ENCODE data around the gene PTGES3L. TPM values are rescaled to one million over a fixed set of nuclear protein-coding genes. Genes with fewer than 3 reads are reported as not detected.

Gene PTGES3L
- total and polyA plus RNA-seq, 2 of the 13 experiments (the other 11 are each of a cell fraction or from before 2014, with no cell fraction given) = 1.2 to 2.9 TPM

DNA sequence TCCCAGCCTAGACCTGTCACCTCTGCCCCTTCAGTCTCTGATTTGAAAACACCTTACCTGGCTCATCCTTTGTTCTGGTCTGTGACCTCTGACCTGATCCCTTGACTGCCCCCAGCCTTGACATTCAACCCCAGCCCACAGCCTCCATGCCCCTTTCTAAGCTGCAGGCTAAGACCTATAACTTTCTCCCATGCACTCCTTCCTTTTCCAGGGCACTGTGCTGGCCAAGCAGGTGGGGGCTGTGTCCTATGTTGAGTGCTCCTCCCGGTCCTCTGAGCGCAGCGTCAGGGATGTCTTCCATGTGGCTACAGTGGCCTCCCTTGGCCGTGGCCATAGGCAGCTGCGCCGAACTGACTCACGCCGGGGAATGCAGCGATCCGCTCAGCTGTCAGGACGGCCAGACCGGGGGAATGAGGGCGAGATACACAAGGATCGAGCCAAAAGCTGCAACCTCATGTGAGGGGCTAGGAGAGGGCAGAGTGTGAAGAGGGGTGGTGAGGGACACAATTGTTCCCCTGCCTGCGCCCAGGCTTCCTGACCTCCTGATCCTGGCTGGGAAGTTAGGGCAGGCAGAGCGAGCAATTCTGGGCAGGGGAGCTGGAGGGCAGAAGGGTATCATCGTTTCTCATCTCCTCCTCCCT lies 48.5 kb upstream of the PTGES3L start (continued):
- TF ChIP-seq ZNF260 (CRISPR knock-in tag; IDR thresholded peaks at IDR 0.05; ENCODE audit: borderline replicate concordance, low read depth) (0 out of 2 replicates have a peak, but pooled peaks have one; percentile 74), ZNF563 (CRISPR knock-in tag; IDR thresholded peaks at IDR 0.05) (peak; percentile 29; the same call in 1 of the 2 replicates), RXRA (CRISPR knock-in tag; IDR thresholded peaks at IDR 0.05) (peak; percentile 29), ZNF441 (CRISPR knock-in tag; IDR thresholded peaks at IDR 0.05; ENCODE audit: borderline replicate concordance) (0 out of 2 replicates have a peak, but pooled peaks have one; percentile 22), NR2C2 (CRISPR knock-in tag; IDR thresholded peaks at IDR 0.05; ENCODE audit: borderline replicate concordance) (peak; percentile 84), XRCC5 (optimal IDR thresholded peaks at IDR 0.05; ENCODE audit: low read length) (peak; percentile 76), ZNF143 (CRISPR knock-in tag; IDR thresholded peaks at IDR 0.05) (no peak), ZFP90 (CRISPR knock-in tag; IDR thresholded peaks at IDR 0.05; ENCODE audit: borderline replicate concordance) (0 out of 2 replicates have a peak, but pooled peaks have one; percentile 36), ATM (IDR thresholded peaks at IDR 0.05; ENCODE audit: borderline replicate concordance) (no peak), GATAD1 (CRISPR knock-in tag; IDR thresholded peaks at IDR 0.05) (0 out of 2 replicates have a peak, but pooled peaks have one; percentile 10), ZBTB8A (CRISPR knock-in tag; IDR thresholded peaks at IDR 0.05; ENCODE audit: borderline replicate concordance, low read depth) (no peak), HDAC1 (CRISPR knock-in tag; IDR thresholded peaks at IDR 0.05) (peak; percentile 48), GLI4 (CRISPR knock-in tag; IDR thresholded peaks at IDR 0.05; ENCODE audit: borderline replicate concordance) (0 out of 2 replicates have a peak, but pooled peaks have one; percentile 50), ZNF598 (CRISPR knock-in tag; IDR thresholded peaks at IDR 0.05; ENCODE audit: borderline replicate concordance) (peak; percentile 30; the same call in 1 of the 2 replicates)
- TF ChIP-seq, protein P1, sequence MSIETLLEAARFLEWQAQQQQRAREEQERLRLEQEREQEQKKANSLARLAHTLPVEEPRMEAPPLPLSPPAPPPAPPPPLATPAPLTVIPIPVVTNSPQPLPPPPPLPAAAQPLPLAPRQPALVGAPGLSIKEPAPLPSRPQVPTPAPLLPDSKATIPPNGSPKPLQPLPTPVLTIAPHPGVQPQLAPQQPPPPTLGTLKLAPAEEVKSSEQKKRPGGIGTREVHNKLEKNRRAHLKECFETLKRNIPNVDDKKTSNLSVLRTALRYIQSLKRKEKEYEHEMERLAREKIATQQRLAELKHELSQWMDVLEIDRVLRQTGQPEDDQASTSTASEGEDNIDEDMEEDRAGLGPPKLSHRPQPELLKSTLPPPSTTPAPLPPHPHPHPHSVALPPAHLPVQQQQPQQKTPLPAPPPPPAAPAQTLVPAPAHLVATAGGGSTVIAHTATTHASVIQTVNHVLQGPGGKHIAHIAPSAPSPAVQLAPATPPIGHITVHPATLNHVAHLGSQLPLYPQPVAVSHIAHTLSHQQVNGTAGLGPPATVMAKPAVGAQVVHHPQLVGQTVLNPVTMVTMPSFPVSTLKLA (IDR thresholded peaks at IDR 0.05) = no peak
- TF ChIP-seq, protein P2, sequence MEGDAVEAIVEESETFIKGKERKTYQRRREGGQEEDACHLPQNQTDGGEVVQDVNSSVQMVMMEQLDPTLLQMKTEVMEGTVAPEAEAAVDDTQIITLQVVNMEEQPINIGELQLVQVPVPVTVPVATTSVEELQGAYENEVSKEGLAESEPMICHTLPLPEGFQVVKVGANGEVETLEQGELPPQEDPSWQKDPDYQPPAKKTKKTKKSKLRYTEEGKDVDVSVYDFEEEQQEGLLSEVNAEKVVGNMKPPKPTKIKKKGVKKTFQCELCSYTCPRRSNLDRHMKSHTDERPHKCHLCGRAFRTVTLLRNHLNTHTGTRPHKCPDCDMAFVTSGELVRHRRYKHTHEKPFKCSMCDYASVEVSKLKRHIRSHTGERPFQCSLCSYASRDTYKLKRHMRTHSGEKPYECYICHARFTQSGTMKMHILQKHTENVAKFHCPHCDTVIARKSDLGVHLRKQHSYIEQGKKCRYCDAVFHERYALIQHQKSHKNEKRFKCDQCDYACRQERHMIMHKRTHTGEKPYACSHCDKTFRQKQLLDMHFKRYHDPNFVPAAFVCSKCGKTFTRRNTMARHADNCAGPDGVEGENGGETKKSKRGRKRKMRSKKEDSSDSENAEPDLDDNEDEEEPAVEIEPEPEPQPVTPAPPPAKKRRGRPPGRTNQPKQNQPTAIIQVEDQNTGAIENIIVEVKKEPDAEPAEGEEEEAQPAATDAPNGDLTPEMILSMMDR (CRISPR knock-in tag; IDR thresholded peaks at IDR 0.05) = peak; percentile 36; the same call in 1 of the 2 replicates
- TF ChIP-seq, protein P3, sequence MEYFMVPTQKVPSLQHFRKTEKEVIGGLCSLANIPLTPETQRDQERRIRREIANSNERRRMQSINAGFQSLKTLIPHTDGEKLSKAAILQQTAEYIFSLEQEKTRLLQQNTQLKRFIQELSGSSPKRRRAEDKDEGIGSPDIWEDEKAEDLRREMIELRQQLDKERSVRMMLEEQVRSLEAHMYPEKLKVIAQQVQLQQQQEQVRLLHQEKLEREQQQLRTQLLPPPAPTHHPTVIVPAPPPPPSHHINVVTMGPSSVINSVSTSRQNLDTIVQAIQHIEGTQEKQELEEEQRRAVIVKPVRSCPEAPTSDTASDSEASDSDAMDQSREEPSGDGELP (IDR thresholded peaks at IDR 0.05; ENCODE audit: borderline replicate concordance, low read depth) = peak; percentile 61; the same call in 1 of the 2 replicates
- TF ChIP-seq, protein P4, sequence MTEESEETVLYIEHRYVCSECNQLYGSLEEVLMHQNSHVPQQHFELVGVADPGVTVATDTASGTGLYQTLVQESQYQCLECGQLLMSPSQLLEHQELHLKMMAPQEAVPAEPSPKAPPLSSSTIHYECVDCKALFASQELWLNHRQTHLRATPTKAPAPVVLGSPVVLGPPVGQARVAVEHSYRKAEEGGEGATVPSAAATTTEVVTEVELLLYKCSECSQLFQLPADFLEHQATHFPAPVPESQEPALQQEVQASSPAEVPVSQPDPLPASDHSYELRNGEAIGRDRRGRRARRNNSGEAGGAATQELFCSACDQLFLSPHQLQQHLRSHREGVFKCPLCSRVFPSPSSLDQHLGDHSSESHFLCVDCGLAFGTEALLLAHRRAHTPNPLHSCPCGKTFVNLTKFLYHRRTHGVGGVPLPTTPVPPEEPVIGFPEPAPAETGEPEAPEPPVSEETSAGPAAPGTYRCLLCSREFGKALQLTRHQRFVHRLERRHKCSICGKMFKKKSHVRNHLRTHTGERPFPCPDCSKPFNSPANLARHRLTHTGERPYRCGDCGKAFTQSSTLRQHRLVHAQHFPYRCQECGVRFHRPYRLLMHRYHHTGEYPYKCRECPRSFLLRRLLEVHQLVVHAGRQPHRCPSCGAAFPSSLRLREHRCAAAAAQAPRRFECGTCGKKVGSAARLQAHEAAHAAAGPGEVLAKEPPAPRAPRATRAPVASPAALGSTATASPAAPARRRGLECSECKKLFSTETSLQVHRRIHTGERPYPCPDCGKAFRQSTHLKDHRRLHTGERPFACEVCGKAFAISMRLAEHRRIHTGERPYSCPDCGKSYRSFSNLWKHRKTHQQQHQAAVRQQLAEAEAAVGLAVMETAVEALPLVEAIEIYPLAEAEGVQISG (CRISPR knock-in tag; IDR thresholded peaks at IDR 0.05) = peak; percentile 37; the same call in 1 of the 2 replicates
- TF ChIP-seq, protein P5, sequence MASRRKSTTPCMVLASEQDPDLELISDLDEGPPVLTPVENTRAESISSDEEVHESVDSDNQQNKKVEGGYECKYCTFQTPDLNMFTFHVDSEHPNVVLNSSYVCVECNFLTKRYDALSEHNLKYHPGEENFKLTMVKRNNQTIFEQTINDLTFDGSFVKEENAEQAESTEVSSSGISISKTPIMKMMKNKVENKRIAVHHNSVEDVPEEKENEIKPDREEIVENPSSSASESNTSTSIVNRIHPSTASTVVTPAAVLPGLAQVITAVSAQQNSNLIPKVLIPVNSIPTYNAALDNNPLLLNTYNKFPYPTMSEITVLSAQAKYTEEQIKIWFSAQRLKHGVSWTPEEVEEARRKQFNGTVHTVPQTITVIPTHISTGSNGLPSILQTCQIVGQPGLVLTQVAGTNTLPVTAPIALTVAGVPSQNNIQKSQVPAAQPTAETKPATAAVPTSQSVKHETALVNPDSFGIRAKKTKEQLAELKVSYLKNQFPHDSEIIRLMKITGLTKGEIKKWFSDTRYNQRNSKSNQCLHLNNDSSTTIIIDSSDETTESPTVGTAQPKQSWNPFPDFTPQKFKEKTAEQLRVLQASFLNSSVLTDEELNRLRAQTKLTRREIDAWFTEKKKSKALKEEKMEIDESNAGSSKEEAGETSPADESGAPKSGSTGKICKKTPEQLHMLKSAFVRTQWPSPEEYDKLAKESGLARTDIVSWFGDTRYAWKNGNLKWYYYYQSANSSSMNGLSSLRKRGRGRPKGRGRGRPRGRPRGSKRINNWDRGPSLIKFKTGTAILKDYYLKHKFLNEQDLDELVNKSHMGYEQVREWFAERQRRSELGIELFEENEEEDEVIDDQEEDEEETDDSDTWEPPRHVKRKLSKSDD (CRISPR knock-in tag; IDR thresholded peaks at IDR 0.05; ENCODE audit: low read depth) = peak; percentile 31; the same call in 1 of the 2 replicates

Data from HepG2 (cell line).